Stimulated activated naive CD4-positive, alpha-beta T cell (primary cell): ENCODE results near the gene NTF3.

Source experiments
- DNase-seq, 6 experiments: peaks; one replicate each; lab custom pipeline; 2025; lab: John Stamatoyannopoulos, UW

NTF3 gene

GRCh38 chr12:5456906-5457305 is 25.0 kb downstream of the NTF3 start:
- no peak for DNase-seq

DNA sequence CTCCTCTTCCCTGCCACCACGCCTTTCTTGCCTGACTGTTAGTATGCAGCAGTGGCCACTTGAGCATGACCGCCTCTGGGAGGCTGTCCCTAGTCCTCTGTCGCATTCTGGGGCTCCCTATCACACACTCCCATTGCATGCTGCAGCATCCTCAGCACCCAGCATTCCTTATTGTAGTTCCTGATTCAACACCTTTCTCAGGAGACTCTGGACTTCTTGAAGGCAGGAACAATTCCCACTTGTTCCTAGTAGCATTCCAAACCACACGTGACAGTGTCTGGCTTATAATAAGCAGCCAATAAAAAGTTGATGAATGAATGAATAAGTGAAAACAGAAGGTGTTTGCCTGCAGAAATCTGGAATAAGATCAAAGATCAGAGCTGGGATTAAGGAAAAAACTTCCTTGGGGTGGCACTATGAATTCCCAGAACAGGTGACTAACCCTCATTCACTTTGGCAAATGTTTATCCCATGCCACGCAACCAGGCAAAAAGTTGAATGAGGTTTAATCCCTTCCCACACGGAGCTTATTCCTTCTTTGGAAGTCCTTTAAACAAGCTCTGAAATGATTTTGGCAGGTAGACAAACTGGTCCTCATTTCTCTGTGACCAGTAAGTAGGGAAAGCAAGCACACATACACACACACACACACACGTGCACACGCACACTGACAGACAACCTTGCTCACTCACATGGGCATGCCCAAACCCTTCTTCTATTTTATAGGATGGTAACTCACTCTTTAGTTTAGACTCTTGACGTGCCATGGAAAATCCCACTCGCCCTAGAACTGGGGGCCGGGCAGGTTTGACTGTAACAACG is 26.5 kb downstream of the NTF3 start:
- DNase-seq: no peak

GRCh38 chr12:5459051-5459782 is 27.3 kb downstream of the NTF3 start:
- no peak for DNase-seq

- DNase-seq: no peak
These were observed 28.9 kb downstream of the NTF3 start for GRCh38 chr12:5460817-5461216.

GRCh38 chr12:5461966-5462365 is 30.1 kb downstream of the NTF3 start:
- no peak for DNase-seq

DNA sequence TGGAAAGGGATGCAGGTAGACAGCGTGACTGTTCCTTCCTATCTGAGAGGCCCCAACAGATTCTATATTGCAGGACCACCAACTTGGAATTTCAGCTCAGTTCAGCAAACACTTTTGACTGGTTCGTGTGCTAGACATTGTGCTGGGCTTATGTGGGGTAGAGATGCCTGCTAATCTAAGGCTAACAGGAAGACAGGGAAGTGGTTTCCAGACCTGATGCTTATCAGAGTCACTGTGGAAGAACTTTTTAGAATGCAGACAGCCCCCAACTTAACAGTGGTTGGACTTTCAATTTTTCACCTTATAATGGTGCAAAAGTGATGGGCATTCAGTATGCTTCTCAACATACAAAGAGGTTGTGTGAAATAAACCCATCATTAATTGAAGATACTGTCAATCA is 32.2 kb downstream of the NTF3 start:
- DNase-seq: no peak

DNA sequence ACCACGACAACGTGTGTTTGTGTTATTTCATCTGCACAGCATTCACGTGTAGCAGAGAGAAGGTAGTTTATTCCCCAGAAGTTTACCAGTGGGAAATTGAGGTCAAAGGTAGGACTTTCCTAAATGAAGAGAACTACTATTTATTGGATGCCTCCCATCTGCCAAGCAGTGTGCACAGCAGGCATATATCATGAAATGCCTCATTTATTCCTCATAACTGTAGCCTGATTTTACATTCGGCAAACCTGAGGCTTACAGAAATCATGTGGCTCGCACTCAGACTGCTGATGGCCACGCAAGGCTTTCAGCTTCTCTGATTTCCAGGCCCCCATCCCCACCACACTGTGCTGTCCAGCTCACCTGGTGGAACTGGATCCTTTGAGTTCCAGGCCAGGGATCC is 33.5 kb downstream of the NTF3 start:
- DNase-seq: no peak

DNA sequence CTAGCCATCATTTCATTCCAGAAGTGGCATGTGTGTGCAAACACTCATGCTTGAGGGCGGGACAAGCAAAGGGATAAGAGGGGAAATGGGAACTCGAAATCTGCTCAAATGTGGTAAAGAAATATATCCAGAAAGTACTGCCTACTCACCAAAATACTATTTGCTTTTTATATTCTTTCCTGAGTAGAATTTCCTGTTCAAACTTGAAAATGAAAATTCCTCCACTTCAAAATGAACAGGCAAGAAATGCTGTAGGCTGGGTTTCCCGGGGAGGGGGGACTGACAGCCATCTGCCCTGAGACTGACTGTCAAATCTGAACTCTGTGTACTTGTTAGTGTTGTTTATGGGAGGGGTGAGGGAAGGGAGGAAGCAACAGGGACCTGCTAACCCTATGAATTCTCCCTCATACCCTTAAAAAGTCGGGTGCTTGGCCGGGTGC is 34.6 kb downstream of the NTF3 start:
- DNase-seq: no peak

DNA sequence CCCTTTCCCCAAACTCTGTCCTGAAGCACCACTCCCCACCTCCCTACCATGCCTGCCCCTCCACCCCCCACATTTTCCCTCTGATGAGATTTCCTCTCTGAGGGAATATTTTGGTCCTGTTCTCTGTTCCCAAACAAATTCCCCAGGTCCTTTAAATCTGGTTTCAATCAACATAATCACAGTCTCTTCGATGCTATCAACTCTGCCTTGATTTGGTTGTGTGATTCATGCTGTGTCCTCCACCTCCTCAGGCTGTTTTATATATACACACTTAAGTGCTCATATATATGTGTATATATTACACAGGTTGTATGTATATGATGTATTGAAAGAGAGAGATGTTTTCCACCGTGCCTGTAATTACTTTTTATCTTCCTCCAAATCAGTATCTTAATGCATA is 36.0 kb downstream of the NTF3 start:
- no peak for DNase-seq

- no peak for DNase-seq
These were observed 38.3 kb downstream of the NTF3 start for GRCh38 chr12:5470221-5470620.

- no peak for DNase-seq
These were observed 38.8 kb downstream of the NTF3 start for GRCh38 chr12:5470703-5471102.

- no peak for DNase-seq
These were observed 41.3 kb downstream of the NTF3 start for GRCh38 chr12:5473076-5473782.

DNA sequence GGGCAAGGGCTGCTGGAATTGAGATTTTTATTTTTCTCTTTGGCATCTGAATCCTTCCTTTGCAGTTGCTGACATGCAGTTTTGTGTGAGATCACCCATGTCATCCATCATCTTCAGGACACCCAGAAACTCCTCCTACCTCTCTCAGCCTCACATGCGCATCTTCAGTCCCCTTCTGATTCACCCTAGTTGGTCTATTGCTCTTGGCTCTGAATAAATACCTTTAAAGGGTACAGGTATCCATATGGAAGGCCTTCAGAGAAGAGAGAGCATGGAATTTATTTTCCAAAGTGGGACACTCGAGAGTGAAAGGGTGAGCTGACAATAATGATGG is 41.8 kb downstream of the NTF3 start:
- DNase-seq: no peak

DNA sequence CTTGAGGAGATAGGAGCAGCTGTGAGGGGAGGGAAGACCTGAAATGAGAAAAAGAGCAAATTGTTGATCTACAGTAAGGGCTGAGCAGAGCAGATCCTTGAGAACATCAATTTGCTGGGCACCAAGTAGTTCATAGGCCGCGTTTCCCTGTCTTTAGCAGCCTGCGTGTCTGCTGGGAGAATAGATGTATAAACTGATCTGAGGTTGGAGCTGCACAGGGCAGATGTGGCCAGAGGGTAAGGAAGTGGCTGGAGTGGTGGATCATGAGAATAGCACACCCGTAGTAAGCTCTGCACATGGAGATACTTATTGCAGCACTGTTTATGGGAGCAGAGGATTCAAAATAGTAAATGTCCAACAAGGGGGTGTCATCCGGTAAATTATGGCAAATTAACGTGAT is 44.4 kb downstream of the NTF3 start:
- no peak for DNase-seq

DNA sequence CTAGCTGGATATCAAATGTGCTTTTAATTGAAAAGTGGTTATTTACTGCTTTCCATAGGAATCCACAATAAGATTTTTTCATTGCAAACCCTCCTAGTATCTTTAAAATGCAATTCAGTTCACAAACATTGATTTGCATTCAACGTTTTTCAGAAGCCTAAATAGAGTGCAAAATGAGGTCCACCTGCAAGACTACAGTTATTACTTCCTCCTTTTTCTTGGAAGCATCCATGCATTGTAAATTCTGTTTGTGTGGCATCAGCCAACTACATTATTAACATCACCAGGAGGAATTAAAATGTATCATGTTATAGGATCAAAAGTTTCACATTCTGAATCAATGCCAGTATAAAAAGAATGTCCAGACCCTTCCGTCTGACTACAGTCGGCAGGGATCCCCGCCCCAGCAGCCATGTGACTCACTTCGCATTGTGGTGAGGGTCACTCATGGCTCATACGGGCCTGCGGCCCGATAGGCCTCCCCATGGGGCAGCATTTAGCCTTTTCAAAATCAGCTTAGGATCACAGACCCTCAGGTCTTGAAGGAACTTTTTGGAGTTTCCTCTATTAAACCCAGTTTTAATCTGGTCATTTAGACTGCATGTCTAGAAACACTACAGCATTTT is 46.3 kb downstream of the NTF3 start:
- DNase-seq: no peak

GRCh38 chr12:5479761-5480160 is 47.9 kb downstream of the NTF3 start:
- no peak for DNase-seq

DNA sequence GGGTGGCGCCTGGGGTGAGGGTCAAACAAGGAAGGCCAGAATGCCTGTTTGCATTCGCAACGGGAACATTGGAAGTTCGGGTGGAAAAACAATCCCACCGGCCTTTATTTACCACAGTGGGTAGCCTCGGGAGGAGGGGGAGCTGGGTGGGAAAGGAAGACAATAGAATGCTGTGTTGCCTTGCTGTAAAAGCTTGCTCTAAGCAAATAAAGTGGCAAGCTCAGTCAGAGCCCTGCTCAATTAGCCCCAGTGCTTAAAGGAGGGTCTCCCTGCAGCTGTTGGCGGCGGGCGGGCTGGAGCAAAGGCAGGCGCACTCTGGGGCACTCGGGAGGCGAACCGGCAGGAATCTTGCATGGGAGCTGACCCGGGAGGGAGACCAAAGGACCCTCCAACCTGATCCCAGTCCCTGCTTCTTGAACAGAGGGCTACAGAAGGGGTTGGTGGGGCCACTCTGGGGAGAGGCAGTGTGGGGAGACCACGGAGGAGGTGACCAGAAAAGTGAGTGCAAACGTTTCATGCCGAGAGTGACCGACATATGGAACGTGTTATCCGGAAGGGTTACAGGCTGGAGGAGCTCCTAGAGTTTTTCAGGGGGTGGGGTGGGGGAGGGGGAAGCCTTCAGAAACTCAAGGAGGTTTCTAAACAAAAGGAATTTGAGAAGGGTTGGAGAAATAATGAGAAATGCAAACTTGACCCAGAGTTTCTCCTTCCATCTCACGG is 48.5 kb downstream of the NTF3 start:
- DNase-seq: no peak

- DNase-seq: no peak
These were observed 49.0 kb downstream of the NTF3 start for GRCh38 chr12:5480938-5481303.

DNA sequence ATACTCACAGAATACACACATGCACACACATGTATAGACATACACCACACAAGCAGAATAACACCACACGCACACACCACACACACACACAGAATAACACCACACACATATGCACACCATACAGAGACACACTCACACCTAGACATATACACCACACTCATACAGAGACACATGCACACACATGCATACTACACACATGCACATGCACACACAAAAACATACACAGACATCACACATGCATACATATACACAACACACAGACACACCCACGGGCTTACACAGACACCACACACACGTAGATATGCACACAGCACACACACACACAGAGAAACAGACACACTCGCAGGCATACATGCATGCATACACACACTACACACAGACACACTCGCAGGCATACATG is 49.7 kb downstream of the NTF3 start:
- no peak for DNase-seq

DNA sequence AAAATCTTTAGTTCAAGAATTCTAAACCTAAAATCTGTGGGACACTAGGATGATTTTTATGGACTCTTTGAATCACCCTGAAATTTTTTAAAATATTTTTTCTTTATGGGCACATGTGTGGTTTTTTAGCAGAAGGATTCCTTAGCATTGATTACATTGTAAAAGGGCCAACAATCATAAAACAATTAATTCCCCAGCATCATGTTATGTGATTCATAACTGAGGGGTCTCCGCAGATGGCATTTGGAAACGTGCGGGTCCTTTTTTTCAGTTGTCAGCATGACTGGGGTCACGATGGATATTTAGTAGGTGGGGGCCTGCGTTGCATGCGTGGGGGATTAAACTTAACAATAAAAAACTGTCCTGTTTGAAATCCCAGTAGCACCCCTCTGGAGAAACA is 52.5 kb downstream of the NTF3 start:
- no peak for DNase-seq

GRCh38 chr12:5485454-5485853 is 53.5 kb downstream of the NTF3 start:
- no peak for DNase-seq

DNA sequence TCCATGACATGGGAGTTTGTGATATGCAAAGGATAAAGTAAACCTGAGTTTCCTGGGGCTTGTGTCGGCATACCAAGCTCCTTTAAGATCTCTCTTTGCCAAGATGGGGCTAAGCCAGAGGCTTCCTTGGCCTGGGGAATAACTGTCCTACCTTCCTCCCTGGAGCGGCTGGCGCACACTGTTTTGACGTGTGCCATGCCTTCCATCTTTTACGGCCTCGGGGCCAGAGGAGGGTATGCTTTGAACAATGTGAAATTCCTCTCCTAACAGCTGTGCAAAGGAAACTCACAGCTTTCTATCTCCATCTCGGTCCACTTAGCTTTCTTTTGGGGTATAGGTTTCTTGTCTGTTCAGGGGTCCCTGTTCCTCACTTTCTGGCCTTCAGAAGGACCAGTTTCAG is 55.2 kb downstream of the NTF3 start:
- no peak for DNase-seq
